GM23338 (cell line): ENCODE results near the gene SLC22A3. TPM values are rescaled to one million over a fixed set of nuclear protein-coding genes. Genes with fewer than 3 reads are reported as not detected.

Experiments
- ATAC-seq: fragments of 200-7000 bp; cut with Tn5 transposase; 3 replicates; pipeline ENCODE4 v1.9.1; 2020
- DNase-seq: peaks from one replicate; pipeline ENCODE4 v3.0.0-alpha.2; 2015; ENCODE audit warnings: low spot score
- H2AFZ ChIP-seq: fragments of 200-600 bp; sonication (generic); 2 replicates; pipeline ENCODE4 v1.8.0; 2016; ENCODE audit warnings: antibody characterized with exemption, mild to moderate bottlenecking, moderate library complexity
- H3F3A ChIP-seq: fragments of 200-600 bp; sonication (generic); replicated peaks from 2 replicates; pipeline ENCODE4 v1.8.0; 2017; ENCODE audit warnings: antibody characterized with exemption, mixed run types, low read depth
- H3K27ac ChIP-seq: fragments of 200-600 bp; sonication (generic); 2 replicates; pipeline ENCODE4 v1.6.1; 2016; ENCODE audit warnings: low read depth
- H3K27me3 ChIP-seq: fragments of 200-600 bp; sonication (generic); 2 replicates; pipeline ENCODE4 v1.8.0; 2016; ENCODE audit warnings: mild to moderate bottlenecking, mixed run types, moderate library complexity; ENCODE audit not compliant: insufficient read depth
- H3K36me3 ChIP-seq: fragments of 200-600 bp; sonication (generic); 2 replicates; pipeline ENCODE4 v1.8.0; 2016; ENCODE audit warnings: mild to moderate bottlenecking; ENCODE audit not compliant: insufficient read depth
- H3K4me1 ChIP-seq: fragments of 200-600 bp; sonication (generic); 2 replicates; pipeline ENCODE4 v1.8.0; 2016; ENCODE audit warnings: mild to moderate bottlenecking, moderate library complexity; ENCODE audit not compliant: insufficient read depth
- H3K4me2 ChIP-seq: fragments of 200-600 bp; sonication (generic); 2 replicates; pipeline ENCODE4 v1.7.1; 2017; ENCODE audit warnings: mixed run types
- H3K4me3 ChIP-seq: fragments of 200-600 bp; sonication (generic); 2 replicates; pipeline ENCODE4 v1.6.1; 2016; ENCODE audit warnings: mixed run types
- H3K79me2 ChIP-seq: fragments of 200-600 bp; sonication (generic); replicated peaks from 2 replicates; pipeline ENCODE4 v1.8.0; 2017; ENCODE audit warnings: mild to moderate bottlenecking; ENCODE audit not compliant: insufficient read depth
- H3K9me2 ChIP-seq: fragments of 200-600 bp; sonication (generic); 2 replicates; pipeline ENCODE4 v1.8.0; 2017; ENCODE audit not compliant: insufficient read depth
- H4K20me1 ChIP-seq: fragments of 200-600 bp; sonication (generic); replicated peaks from 2 replicates; pipeline ENCODE4 v1.8.0; 2017; ENCODE audit warnings: mild to moderate bottlenecking; ENCODE audit not compliant: insufficient read depth
- H3K27ac Mint-ChIP-seq: 2 replicates; pipeline ENCODE4 v1.8.0; 2020; ENCODE audit warnings: inconsistent platforms, mild to moderate bottlenecking, moderate library complexity, mixed read lengths
- H3K27me3 Mint-ChIP-seq: 3 replicates; pipeline ENCODE4 v1.8.0; 2022; ENCODE audit warnings: low read depth, mild to moderate bottlenecking, moderate library complexity, mixed read lengths, inconsistent platforms; ENCODE audit not compliant: insufficient read depth, poor library complexity
- H3K36me3 Mint-ChIP-seq: 3 replicates; pipeline ENCODE4 v1.8.0; 2021; ENCODE audit warnings: low read depth, mild to moderate bottlenecking, inconsistent platforms, moderate library complexity, mixed read lengths
- H3K4me1 Mint-ChIP-seq: 3 replicates; pipeline ENCODE4 v1.8.0; 2020; ENCODE audit warnings: mild to moderate bottlenecking, inconsistent platforms, mixed read lengths
- H3K4me3 Mint-ChIP-seq: 3 replicates; pipeline ENCODE4 v1.8.0; 2021; ENCODE audit warnings: moderate library complexity, mild to moderate bottlenecking, inconsistent platforms, mixed read lengths
- H3K9me3 Mint-ChIP-seq: 3 replicates; pipeline ENCODE4 v1.8.0; 2020; ENCODE audit warnings: moderate library complexity, mild to moderate bottlenecking, inconsistent platforms, mixed read lengths
- CTCF ChIP-seq, 2 experiments: fragments of 200-600 bp in 1 of 2; sonication (generic) in 1 of 2; conservative IDR thresholded peaks; 2 replicates each; pipeline versions ENCODE4 v1.5.1 to v1.6.1; 2016 to 2017; ENCODE audit warnings: antibody characterized with exemption in 2 of 2, low read depth in 2 of 2, mild to moderate bottlenecking in 2 of 2, moderate library complexity in 1 of 2
- EZH2 ChIP-seq: fragments of 200-600 bp; sonication (generic); IDR thresholded peaks from one replicate; pipeline ENCODE4 v1.8.0; 2017; ENCODE audit warnings: antibody characterized with exemption, mild to moderate bottlenecking, low read depth; ENCODE audit not compliant: unreplicated experiment
- EZH2phosphoT487 ChIP-seq: fragments of 200-600 bp; sonication (generic); IDR thresholded peaks from one replicate; pipeline ENCODE4 v1.8.1; 2018; ENCODE audit warnings: antibody characterized with exemption; ENCODE audit not compliant: unreplicated experiment
- JUNB ChIP-seq: IDR thresholded peaks from one replicate; pipeline ENCODE4 v1.6.1; 2016; ENCODE audit warnings: antibody characterized with exemption; ENCODE audit not compliant: unreplicated experiment
- REST ChIP-seq: IDR thresholded peaks from one replicate; pipeline ENCODE4 v1.6.1; 2018; ENCODE audit warnings: antibody characterized with exemption; ENCODE audit not compliant: unreplicated experiment
- STAT1 ChIP-seq: IDR thresholded peaks from one replicate; pipeline ENCODE4 v1.6.1; 2016; ENCODE audit warnings: antibody characterized with exemption; ENCODE audit not compliant: unreplicated experiment
- ZNF114 ChIP-seq: fragments of 250-450 bp; sonication (Bioruptor Pico); IDR thresholded peaks from 2 replicates; pipeline ENCODE4 v1.5.0; 2020; ENCODE audit warnings: mild to moderate bottlenecking, moderate library complexity
- ZNF331 ChIP-seq: fragments of 250-450 bp; sonication (Bioruptor Pico); IDR thresholded peaks from 2 replicates; pipeline ENCODE4 v1.5.0; 2020; ENCODE audit warnings: low read depth, mild to moderate bottlenecking, moderate library complexity
- polyA plus RNA-seq: library from polyadenylated mRNA; unstranded; fragments of >200 nt; fragmentation: Nextera tagmentation; extraction: Ambion mirVana; gene quantifications from 2 replicates; pipeline ENCODE4 v1.2.1, GENCODE V29; 2016
- total RNA-seq: library from RNA; depleted of rRNA; stranded (reverse); fragments of >200 nt; shearing (Covaris generic); gene quantifications from 2 replicates; pipeline ENCODE4 v1.2.3, GENCODE V29; 2014

Gene SLC22A3
- total and polyA plus RNA-seq, 2 experiments from 2014 or later = 0.78 to 3.2 TPM

GRCh38 chr6:160365117-160365516 lies 16.9 kb downstream of the SLC22A3 start:
- no peaks in the 10 kb centered on the region; the same call in 2 of the 3 replicates for H3K4me1 Mint-ChIP-seq
- TF ChIP-seq EZH2phosphoT487 (no peak), JUNB (no peak), ZNF114 (CRISPR knock-in tag) (no peak)
- H3K27me3 Mint-ChIP-seq = peaks cover 8% of the 10 kb centered on the region
- H3K27ac ChIP-seq = no peak overlapping the region
- no peak overlapping the region for H3K4me2 ChIP-seq
- H3K79me2 ChIP-seq = no peaks in the 10 kb centered on the region
- H3K36me3 Mint-ChIP-seq = no peaks in the 10 kb centered on the region
- H3K27me3 ChIP-seq = no peaks in the 10 kb centered on the region
- no peak overlapping the region for H2AFZ ChIP-seq
- no peak for DNase-seq
- no peaks in the 10 kb centered on the region for H3K4me1 ChIP-seq
- no peaks in the 10 kb centered on the region for H4K20me1 ChIP-seq
- no peaks in the 10 kb centered on the region for H3K9me2 ChIP-seq
- H3K4me3 Mint-ChIP-seq = no peak overlapping the region
- H3K9me3 Mint-ChIP-seq = no peaks in the 10 kb centered on the region; the same call in 1 of the 3 replicates
- ATAC-seq = no peak
- no peak overlapping the region for H3K27ac Mint-ChIP-seq
- H3K36me3 ChIP-seq = no peaks in the 10 kb centered on the region
- H3K4me3 ChIP-seq = no peak overlapping the region
- no peaks in the 10 kb centered on the region for H3F3A ChIP-seq

GRCh38 chr6:160367798-160368547 lies 19.8 kb downstream of the SLC22A3 start:
- TF ChIP-seq JUNB (no peak), CTCF (conservative IDR thresholded peaks at IDR 0.05; ENCODE audit: low read depth in 2 of 2) (peak; percentile 23 to 42; a peak in 3 of 4 replicates)

GRCh38 chr6:160368670-160369069 lies 20.5 kb downstream of the SLC22A3 start:
- no peak for ATAC-seq
- peaks cover 10% of the 10 kb centered on the region for H3K9me3 Mint-ChIP-seq
- H3K27me3 ChIP-seq = no peaks in the 10 kb centered on the region
- H3K4me3 ChIP-seq = no peak overlapping the region
- 0 out of 2 replicates have a peak, but pooled peaks cover 9% of the 10 kb centered on the region for H3K9me2 ChIP-seq
- peaks cover 6% of the 10 kb centered on the region; the same call in 1 of the 3 replicates for H3K36me3 Mint-ChIP-seq
- H3K4me1 ChIP-seq = no peaks in the 10 kb centered on the region
- H2AFZ ChIP-seq = no peak overlapping the region
- no peak overlapping the region for H3K4me3 Mint-ChIP-seq
- H3K36me3 ChIP-seq = no peaks in the 10 kb centered on the region
- H3K4me1 Mint-ChIP-seq = no peaks in the 10 kb centered on the region
- no peak for DNase-seq
- H3K79me2 ChIP-seq = 0 out of 2 replicates have a peak, but pooled peaks cover 4% of the 10 kb centered on the region
- no peak overlapping the region for H3K4me2 ChIP-seq
- no peaks in the 10 kb centered on the region for H3F3A ChIP-seq
- no peaks in the 10 kb centered on the region for H4K20me1 ChIP-seq
- H3K27ac Mint-ChIP-seq = no peak overlapping the region
- H3K27ac ChIP-seq = no peak overlapping the region
- peaks cover 7% of the 10 kb centered on the region for H3K27me3 Mint-ChIP-seq
- TF ChIP-seq ZNF331 (CRISPR knock-in tag) (no peak), EZH2 (no peak), CTCF (conservative IDR thresholded peaks at IDR 0.05; ENCODE audit: low read depth in 2 of 2) (no peak), REST (no peak), STAT1 (no peak), ZNF114 (CRISPR knock-in tag) (no peak)

More at GRCh38 chr6:160367798-160368547, 19.8 kb downstream of the SLC22A3 start:
- Histone ChIP-seq H3K4me1 (no peaks in the 10 kb centered on the region), H3K4me3 (no peak overlapping the region), H3K79me2 (0 out of 2 replicates have a peak, but pooled peaks cover 2% of the 10 kb centered on the region), H3K27me3 (no peaks in the 10 kb centered on the region), H3K4me2 (no peak overlapping the region), H2AFZ (no peak overlapping the region), H4K20me1 (no peaks in the 10 kb centered on the region), H3K9me2 (0 out of 2 replicates have a peak, but pooled peaks cover 9% of the 10 kb centered on the region), H3F3A (no peaks in the 10 kb centered on the region), H3K36me3 (no peaks in the 10 kb centered on the region), H3K27ac (no peak overlapping the region)
- Mint-ChIP-seq H3K4me3 (no peak overlapping the region), H3K4me1 (no peaks in the 10 kb centered on the region), H3K9me3 (peaks cover 5% of the 10 kb centered on the region), H3K36me3 (0 out of 3 replicates have a peak, but pooled peaks cover 2% of the 10 kb centered on the region), H3K27me3 (peaks cover 8% of the 10 kb centered on the region), H3K27ac (no peak overlapping the region)
- ATAC-seq (no peak), DNase-seq (no peak)
